Neural cell (in vitro differentiated cells): ENCODE measurements around the gene ABCA12.

ENCODE experiments used
- EP300 ChIP-seq: fragments of 450-650 bp; conservative IDR thresholded peaks from 2 replicates; pipeline ENCODE4 v1.6.1; 2014; ENCODE audit warnings: antibody characterized with exemption, mild to moderate bottlenecking, moderate library complexity; ENCODE audit not compliant: poor library complexity, severe bottlenecking
- EZH2 ChIP-seq: fragments of 200-600, 300-800 bp; shearing (Covaris generic), sonication (generic); IDR thresholded peaks from 2 replicates; pipeline ENCODE4 v1.6.1; 2014; ENCODE audit warnings: antibody characterized with exemption, low read length, borderline replicate concordance, mild to moderate bottlenecking; ENCODE audit not compliant: insufficient read depth, poor library complexity, severe bottlenecking
- MXI1 ChIP-seq: fragments of 450-650 bp; conservative IDR thresholded peaks from 2 replicates; pipeline ENCODE4 v1.6.1; 2014; ENCODE audit warnings: antibody characterized with exemption, mild to moderate bottlenecking; ENCODE audit not compliant: poor library complexity, severe bottlenecking
- POLR2AphosphoS5 ChIP-seq: IDR thresholded peaks from 2 replicates; pipeline ENCODE4 v1.6.1; 2012
- RAD21 ChIP-seq: fragments of 450-650 bp; conservative IDR thresholded peaks from 2 replicates; pipeline ENCODE4 v1.6.1; 2014; ENCODE audit warnings: antibody characterized with exemption, mild to moderate bottlenecking, moderate library complexity
- SMC3 ChIP-seq: fragments of 450-650 bp; conservative IDR thresholded peaks from 2 replicates; pipeline ENCODE4 v1.6.1; 2014; ENCODE audit warnings: antibody characterized with exemption, mild to moderate bottlenecking, moderate library complexity; ENCODE audit not compliant: poor library complexity
- TAF1 ChIP-seq: IDR thresholded peaks from 2 replicates; pipeline ENCODE4 v1.6.1; 2012; ENCODE audit warnings: low read depth
- TF ChIP-seq, protein P1 (sequence below): fragments of 450-650 bp; IDR thresholded peaks from 2 replicates; pipeline ENCODE4 v1.5.1; 2014; ENCODE audit warnings: antibody characterized with exemption, mild to moderate bottlenecking, moderate library complexity; ENCODE audit not compliant: poor library complexity, severe bottlenecking
- TF ChIP-seq, protein P2 (sequence below): IDR thresholded peaks from 2 replicates; pipeline ENCODE4 v1.6.1; 2012; ENCODE audit warnings: borderline replicate concordance

DNA sequence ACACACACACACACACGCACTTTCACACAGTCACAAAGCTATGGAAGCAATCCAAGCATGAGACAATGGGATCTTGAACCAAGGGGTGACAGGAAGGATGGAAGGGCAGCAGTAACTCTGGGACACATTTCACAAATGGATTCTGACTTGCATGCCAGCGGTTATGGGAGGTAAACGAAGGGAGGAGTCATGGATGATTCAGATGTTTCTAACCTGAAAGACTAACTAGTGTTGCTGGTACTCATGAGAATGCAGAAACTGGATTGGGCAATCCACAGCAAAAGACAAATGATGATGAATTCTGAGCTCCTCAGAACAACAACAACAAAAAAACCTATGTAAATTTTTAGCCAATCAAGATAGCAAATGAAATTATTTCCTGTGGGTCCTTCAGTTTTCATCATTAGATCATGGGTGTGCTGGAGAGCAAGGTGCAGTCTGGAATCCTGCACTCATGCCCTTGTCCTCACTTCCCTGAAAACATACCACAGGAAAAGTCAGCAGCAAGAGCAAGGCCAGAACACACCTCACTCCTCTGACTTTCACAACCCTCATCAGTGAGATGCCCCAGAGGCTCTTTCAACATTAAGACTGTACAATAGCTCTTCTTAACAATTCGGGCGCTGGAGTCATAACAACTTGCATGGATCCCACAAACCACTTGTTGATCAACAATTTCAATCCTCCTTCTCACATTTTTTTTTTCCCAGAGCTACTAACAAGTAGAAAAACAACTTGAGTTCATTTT lies 32.6 kb downstream of the ABCA12 start:
- TF ChIP-seq, protein P1, sequence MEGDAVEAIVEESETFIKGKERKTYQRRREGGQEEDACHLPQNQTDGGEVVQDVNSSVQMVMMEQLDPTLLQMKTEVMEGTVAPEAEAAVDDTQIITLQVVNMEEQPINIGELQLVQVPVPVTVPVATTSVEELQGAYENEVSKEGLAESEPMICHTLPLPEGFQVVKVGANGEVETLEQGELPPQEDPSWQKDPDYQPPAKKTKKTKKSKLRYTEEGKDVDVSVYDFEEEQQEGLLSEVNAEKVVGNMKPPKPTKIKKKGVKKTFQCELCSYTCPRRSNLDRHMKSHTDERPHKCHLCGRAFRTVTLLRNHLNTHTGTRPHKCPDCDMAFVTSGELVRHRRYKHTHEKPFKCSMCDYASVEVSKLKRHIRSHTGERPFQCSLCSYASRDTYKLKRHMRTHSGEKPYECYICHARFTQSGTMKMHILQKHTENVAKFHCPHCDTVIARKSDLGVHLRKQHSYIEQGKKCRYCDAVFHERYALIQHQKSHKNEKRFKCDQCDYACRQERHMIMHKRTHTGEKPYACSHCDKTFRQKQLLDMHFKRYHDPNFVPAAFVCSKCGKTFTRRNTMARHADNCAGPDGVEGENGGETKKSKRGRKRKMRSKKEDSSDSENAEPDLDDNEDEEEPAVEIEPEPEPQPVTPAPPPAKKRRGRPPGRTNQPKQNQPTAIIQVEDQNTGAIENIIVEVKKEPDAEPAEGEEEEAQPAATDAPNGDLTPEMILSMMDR: no peak
- TF ChIP-seq EZH2 (no peak), POLR2AphosphoS5 (no peak), RAD21 (no peak), MXI1 (no peak), SMC3 (no peak), EP300 (no peak), TAF1 (no peak)
- TF ChIP-seq, protein P2, sequence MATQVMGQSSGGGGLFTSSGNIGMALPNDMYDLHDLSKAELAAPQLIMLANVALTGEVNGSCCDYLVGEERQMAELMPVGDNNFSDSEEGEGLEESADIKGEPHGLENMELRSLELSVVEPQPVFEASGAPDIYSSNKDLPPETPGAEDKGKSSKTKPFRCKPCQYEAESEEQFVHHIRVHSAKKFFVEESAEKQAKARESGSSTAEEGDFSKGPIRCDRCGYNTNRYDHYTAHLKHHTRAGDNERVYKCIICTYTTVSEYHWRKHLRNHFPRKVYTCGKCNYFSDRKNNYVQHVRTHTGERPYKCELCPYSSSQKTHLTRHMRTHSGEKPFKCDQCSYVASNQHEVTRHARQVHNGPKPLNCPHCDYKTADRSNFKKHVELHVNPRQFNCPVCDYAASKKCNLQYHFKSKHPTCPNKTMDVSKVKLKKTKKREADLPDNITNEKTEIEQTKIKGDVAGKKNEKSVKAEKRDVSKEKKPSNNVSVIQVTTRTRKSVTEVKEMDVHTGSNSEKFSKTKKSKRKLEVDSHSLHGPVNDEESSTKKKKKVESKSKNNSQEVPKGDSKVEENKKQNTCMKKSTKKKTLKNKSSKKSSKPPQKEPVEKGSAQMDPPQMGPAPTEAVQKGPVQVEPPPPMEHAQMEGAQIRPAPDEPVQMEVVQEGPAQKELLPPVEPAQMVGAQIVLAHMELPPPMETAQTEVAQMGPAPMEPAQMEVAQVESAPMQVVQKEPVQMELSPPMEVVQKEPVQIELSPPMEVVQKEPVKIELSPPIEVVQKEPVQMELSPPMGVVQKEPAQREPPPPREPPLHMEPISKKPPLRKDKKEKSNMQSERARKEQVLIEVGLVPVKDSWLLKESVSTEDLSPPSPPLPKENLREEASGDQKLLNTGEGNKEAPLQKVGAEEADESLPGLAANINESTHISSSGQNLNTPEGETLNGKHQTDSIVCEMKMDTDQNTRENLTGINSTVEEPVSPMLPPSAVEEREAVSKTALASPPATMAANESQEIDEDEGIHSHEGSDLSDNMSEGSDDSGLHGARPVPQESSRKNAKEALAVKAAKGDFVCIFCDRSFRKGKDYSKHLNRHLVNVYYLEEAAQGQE: no peak
